ENCODE data around the gene KDM1B.

- TF ChIP-seq CTCF (conservative IDR thresholded peaks at IDR 0.05; ENCODE audit: low read depth, low read length) (no peak), EZH2 (IDR thresholded peaks at IDR 0.05; ENCODE audit: borderline replicate concordance, low read depth, low read length, poor library complexity, severe bottlenecking) (no peak)
Observed at GRCh38 chr6:18147616-18148015, 7.6 kb upstream of the KDM1B start.

Measured in A673 (cell line).